RWPE2 (cell line): ENCODE measurements around the gene GPHA2.

ENCODE experiments used
- ATAC-seq: fragments of 200-7000 bp; cut with Tn5 transposase; 3 replicates; pipeline ENCODE4 v1.9.1; 2021; ENCODE audit warnings: low read depth
- DNase-seq: peaks from one replicate; pipeline ENCODE4 v3.0.0-alpha.2; 2020; ENCODE audit warnings: low spot score
- H3K27ac ChIP-seq: fragments of 450-650 bp; 2 replicates; pipeline ENCODE4 v1.5.1; 2017; ENCODE audit warnings: mild to moderate bottlenecking; ENCODE audit not compliant: poor library complexity, severe bottlenecking
- H3K27me3 ChIP-seq: fragments of 250-450 bp; sonication (Bioruptor Pico); 2 replicates; pipeline ENCODE4 v1.5.1; 2021; ENCODE audit warnings: mild to moderate bottlenecking, moderate library complexity; ENCODE audit not compliant: insufficient read depth, poor library complexity, severe bottlenecking
- H3K36me3 ChIP-seq: fragments of 250-450 bp; sonication (Bioruptor Pico); 2 replicates; pipeline ENCODE4 v1.5.1; 2020; ENCODE audit warnings: low read depth, mild to moderate bottlenecking, moderate library complexity
- H3K4me1 ChIP-seq: fragments of 250-450 bp; sonication (Bioruptor Pico); 2 replicates; pipeline ENCODE4 v1.5.1; 2021; ENCODE audit warnings: mild to moderate bottlenecking, moderate library complexity; ENCODE audit not compliant: insufficient read depth, poor library complexity, severe bottlenecking
- H3K4me3 ChIP-seq: fragments of 250-450 bp; sonication (Bioruptor Pico); 2 replicates; pipeline ENCODE4 v1.5.1; 2021; ENCODE audit warnings: mild to moderate bottlenecking, moderate library complexity; ENCODE audit not compliant: severe bottlenecking
- H3K9me3 ChIP-seq: fragments of 250-450 bp; sonication (Bioruptor Pico); 2 replicates; pipeline ENCODE4 v1.5.1; 2021; ENCODE audit warnings: mild to moderate bottlenecking, moderate library complexity; ENCODE audit not compliant: severe bottlenecking
- TF ChIP-seq, protein P1 (sequence below): fragments of 450-650 bp; IDR thresholded peaks from one replicate; pipeline ENCODE4 v1.5.1; 2017; ENCODE audit warnings: mild to moderate bottlenecking, moderate library complexity; ENCODE audit not compliant: poor library complexity, severe bottlenecking

The GPHA2 gene

DNA sequence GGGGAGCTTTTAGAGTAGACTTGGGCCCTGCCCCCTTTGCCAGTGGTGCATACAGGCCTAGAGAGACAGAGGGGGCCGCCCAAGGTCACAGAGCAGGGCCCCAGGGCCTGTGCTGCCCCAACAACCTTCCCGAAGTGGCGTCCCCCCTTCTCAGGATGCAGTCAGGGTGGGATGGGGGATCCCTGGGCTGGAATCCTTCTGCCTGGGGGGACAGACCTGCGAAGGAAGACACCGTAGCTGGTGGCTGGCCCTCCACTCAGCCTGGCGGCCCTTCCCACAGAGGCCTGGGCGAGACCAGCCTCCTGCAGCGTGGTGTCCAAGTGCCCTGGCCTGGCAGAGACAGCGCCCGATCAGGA is 42.9 kb downstream of the GPHA2 start:
- TF ChIP-seq, protein P1, sequence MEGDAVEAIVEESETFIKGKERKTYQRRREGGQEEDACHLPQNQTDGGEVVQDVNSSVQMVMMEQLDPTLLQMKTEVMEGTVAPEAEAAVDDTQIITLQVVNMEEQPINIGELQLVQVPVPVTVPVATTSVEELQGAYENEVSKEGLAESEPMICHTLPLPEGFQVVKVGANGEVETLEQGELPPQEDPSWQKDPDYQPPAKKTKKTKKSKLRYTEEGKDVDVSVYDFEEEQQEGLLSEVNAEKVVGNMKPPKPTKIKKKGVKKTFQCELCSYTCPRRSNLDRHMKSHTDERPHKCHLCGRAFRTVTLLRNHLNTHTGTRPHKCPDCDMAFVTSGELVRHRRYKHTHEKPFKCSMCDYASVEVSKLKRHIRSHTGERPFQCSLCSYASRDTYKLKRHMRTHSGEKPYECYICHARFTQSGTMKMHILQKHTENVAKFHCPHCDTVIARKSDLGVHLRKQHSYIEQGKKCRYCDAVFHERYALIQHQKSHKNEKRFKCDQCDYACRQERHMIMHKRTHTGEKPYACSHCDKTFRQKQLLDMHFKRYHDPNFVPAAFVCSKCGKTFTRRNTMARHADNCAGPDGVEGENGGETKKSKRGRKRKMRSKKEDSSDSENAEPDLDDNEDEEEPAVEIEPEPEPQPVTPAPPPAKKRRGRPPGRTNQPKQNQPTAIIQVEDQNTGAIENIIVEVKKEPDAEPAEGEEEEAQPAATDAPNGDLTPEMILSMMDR: no peak
- no peak overlapping the region for H3K4me3 ChIP-seq
- H3K36me3 ChIP-seq: peaks cover 7% of the 10 kb centered on the region; the same call in 1 of the 2 replicates
- H3K27me3 ChIP-seq: no peaks in the 10 kb centered on the region
- no peak for ATAC-seq
- H3K27ac ChIP-seq: no peak overlapping the region
- no peaks in the 10 kb centered on the region for H3K4me1 ChIP-seq
- no peak for DNase-seq
- no peaks in the 10 kb centered on the region for H3K9me3 ChIP-seq

DNA sequence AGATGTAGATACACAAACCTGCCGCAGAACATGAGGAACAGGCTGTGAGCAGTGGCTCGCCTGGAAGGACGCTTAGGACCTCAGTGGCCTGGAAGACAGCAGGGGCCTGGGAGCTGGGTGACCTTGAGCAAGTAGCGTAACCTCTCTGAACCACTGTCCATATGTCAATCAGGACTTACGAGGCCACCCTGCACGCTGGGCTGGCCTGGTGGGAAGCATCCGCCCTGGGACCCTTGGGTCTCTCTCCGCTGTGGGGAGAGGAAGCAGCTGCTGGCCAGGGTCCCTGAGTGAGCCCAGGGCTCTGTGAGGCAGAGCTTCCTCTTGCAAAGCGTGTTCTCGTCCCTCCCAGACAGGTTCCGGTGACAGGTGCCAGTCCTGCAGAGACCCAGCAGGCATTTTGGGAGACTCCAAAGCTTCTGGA is 43.3 kb downstream of the GPHA2 start:
- Histone ChIP-seq H3K36me3 (peaks cover 4% of the 10 kb centered on the region; the same call in 1 of the 2 replicates), H3K27me3 (no peaks in the 10 kb centered on the region), H3K4me1 (no peaks in the 10 kb centered on the region), H3K27ac (no peak overlapping the region), H3K9me3 (no peaks in the 10 kb centered on the region), H3K4me3 (no peak overlapping the region)
- TF ChIP-seq, protein P1: no peak
- ATAC-seq (no peak), DNase-seq (no peak)

DNA sequence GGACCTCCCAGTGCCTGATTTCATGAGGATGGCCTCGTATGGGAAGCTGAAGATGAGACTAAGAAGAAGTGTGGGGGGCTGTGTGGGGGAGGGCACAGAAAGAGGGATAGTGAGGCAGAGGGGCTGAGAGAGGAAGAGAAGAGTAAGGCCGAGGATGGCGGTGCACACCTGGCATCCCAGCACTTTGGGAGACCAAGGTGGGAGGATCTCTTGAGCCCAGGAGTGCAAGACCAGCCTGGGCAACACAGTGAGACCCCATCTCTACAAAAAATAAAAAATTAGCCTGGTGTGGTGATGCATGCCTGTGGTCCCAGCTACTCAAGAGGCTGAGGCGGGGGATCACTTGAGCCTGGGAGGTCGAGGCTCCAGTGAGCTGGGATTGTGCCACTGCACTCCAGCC is 43.8 kb downstream of the GPHA2 start:
- no peaks in the 10 kb centered on the region for H3K27me3 ChIP-seq
- ATAC-seq: no peak
- H3K36me3 ChIP-seq: peaks cover 4% of the 10 kb centered on the region; the same call in 1 of the 2 replicates
- H3K9me3 ChIP-seq: no peaks in the 10 kb centered on the region
- H3K27ac ChIP-seq: no peak overlapping the region
- no peaks in the 10 kb centered on the region for H3K4me1 ChIP-seq
- DNase-seq: no peak
- no peak overlapping the region for H3K4me3 ChIP-seq
- TF ChIP-seq, protein P1: no peak

DNA sequence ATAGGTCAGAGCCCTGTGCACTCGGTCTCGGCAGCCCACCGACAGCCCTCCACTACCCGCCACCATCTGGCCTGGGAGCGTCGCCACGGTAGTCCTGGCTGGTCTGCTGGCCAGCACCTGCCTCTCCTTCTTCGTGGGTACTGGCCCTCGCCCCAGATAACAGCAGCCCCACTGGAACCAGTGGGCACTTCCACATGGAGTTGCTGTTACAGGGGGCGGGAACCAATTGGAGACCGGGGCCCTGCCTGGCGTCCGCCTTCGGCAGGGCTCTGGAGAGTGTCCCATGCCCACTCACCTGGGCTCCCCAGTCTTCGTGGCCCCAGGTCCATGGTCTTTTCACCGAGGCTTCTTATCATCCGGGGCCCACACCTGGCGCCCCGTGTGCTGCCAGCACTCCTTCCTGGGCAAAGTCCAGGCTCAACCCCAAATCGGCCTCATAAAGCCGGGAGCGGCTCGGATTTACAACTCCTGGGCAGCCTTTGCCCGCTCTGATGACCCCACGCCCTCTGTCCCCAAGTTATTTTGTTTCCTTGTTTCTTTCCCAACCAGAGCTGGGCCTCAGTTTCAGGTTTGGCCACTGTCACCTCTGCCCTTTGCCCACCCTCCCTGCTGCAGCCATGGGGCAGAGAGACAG is 44.4 kb downstream of the GPHA2 start:
- H3K36me3 ChIP-seq: peaks cover 4% of the 10 kb centered on the region; the same call in 1 of the 2 replicates
- ATAC-seq (no peak), DNase-seq (no peak)
- no peaks in the 10 kb centered on the region for H3K27me3 ChIP-seq
- H3K9me3 ChIP-seq: no peaks in the 10 kb centered on the region
- no peak overlapping the region for H3K27ac ChIP-seq
- peaks cover under 1% of the 10 kb centered on the region for H3K4me1 ChIP-seq
- TF ChIP-seq, protein P1: no peak
- no peak overlapping the region for H3K4me3 ChIP-seq

DNA sequence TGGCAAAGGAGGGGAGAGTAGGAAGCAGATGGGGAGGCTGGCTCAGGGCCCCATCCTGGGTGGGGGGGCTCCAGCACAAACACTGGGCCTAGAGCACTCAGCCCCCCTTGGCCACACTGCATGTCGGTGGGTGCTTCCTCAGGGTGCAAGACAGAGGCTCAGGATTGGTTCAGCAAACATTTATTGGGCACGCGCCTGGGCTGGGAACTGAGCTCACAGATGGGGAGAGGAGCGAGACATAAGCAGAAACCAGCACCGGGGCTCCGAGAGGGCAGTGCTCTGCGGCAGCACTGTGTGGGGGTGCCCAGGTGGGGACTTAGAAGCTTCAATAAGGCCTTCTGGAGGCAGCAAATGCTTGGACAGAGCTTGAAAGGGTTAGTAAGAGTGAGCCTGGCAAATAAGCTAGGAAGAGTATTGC is 45.2 kb downstream of the GPHA2 start:
- no peak overlapping the region for H3K4me3 ChIP-seq
- H3K9me3 ChIP-seq: no peaks in the 10 kb centered on the region
- DNase-seq: no peak
- TF ChIP-seq, protein P1: no peak
- no peaks in the 10 kb centered on the region for H3K27me3 ChIP-seq
- H3K4me1 ChIP-seq: peaks cover 8% of the 10 kb centered on the region
- H3K27ac ChIP-seq: no peak overlapping the region
- no peak for ATAC-seq
- peaks cover 4% of the 10 kb centered on the region; the same call in 1 of the 2 replicates for H3K36me3 ChIP-seq
